Measurements from ENCODE around the gene PDZK1.
A peak's percentile ranks its signal among the peaks of the same experiment; 100 is the strongest.
"Not testable (repeated sequence)": the region's sequence is repeated elsewhere in the genome, so short reads cannot be mapped to it uniquely, and the experiment has no call there.

The PDZK1 gene

GRCh38 chr1:145710291-145711027 is 3.3 kb upstream of the PDZK1 start:
- no peak for DNase-seq

- peak in 1 of 2 experiments; percentile 85 for DNase-seq
Measured at GRCh38 chr1:145708063-145708462, 895 bp upstream of the PDZK1 start.

GRCh38 chr1:145706086-145706664 is 993 bp downstream of the PDZK1 start:
- no peak for DNase-seq

GRCh38 chr1:145705622-145706021 is 1.5 kb downstream of the PDZK1 start:
- no peak for DNase-seq

GRCh38 chr1:145702826-145703225 is 4.3 kb downstream of the PDZK1 start:
- DNase-seq, result no peak

- no peak for DNase-seq
Measured at GRCh38 chr1:145702052-145702451, 5.1 kb downstream of the PDZK1 start.

- no peak for DNase-seq
Measured at GRCh38 chr1:145701306-145701862, 5.8 kb downstream of the PDZK1 start.

GRCh38 chr1:145696630-145696960 is 10.6 kb downstream of the PDZK1 start:
- DNase-seq, result no peak

GRCh38 chr1:145695821-145696629 is 11.1 kb downstream of the PDZK1 start:
- no peak for DNase-seq

GRCh38 chr1:145692785-145693443 is 14.3 kb downstream of the PDZK1 start:
- DNase-seq, result no peak

GRCh38 chr1:145690587-145691558 is 16.3 kb downstream of the PDZK1 start:
- no peak for DNase-seq

- DNase-seq, result no peak
Measured at GRCh38 chr1:145689922-145690321, 17.2 kb downstream of the PDZK1 start.

GRCh38 chr1:145688924-145689323 is 18.2 kb downstream of the PDZK1 start:
- DNase-seq, result no peak

GRCh38 chr1:145688328-145688727 is 18.8 kb downstream of the PDZK1 start:
- DNase-seq, result no peak

- DNase-seq, result not testable (repeated sequence)
Measured at GRCh38 chr1:145686078-145686477, 21.1 kb downstream of the PDZK1 start.

GRCh38 chr1:145684858-145685257 is 22.3 kb downstream of the PDZK1 start:
- DNase-seq, result not testable (repeated sequence)

GRCh38 chr1:145673217-145673616 is 34.0 kb downstream of the PDZK1 start:
- DNase-seq, result not testable (repeated sequence)

GRCh38 chr1:145670995-145671745 is 36.0 kb downstream of the PDZK1 start:
- not testable (repeated sequence) for DNase-seq

- not testable (repeated sequence) for DNase-seq
Measured at GRCh38 chr1:145665015-145665414, 42.2 kb downstream of the PDZK1 start.

- peak; percentile 62 to 82 for DNase-seq
Measured at GRCh38 chr1:145662502-145662901, 44.7 kb downstream of the PDZK1 start.
